Peyer's patch (tissue), 4 donors: ENCODE measurements around the gene GPD2.

Experiments used
- CTCF ChIP-seq, 6 experiments: fragments of 450-650 bp in 4 of 6; fragments of 200-600 bp in 2 of 6; sonication (generic) in 1 of 6; IDR thresholded peaks; one replicate each; pipeline ENCODE4 v1.5.1; 2017 to 2019; ENCODE audit warnings: antibody characterized with exemption in 6 of 6, mild to moderate bottlenecking in 3 of 6, moderate library complexity in 1 of 6
- POLR2A ChIP-seq, 2 donors: fragments of 450-650 bp; IDR thresholded peaks; one replicate each; pipeline ENCODE4 v1.5.1; 2017; ENCODE audit warnings: antibody characterized with exemption in 2 of 2, mild to moderate bottlenecking in 2 of 2, moderate library complexity in 2 of 2

- TF ChIP-seq CTCF (IDR thresholded peaks at IDR 0.05) (no peak), POLR2A (IDR thresholded peaks at IDR 0.05) (no peak)
Measured at GRCh38 chr2:156581280-156581679, 145.1 kb downstream of the GPD2 start.
